Body of pancreas (tissue), 4 donors: ENCODE results near the gene PFKFB4. TPM values are rescaled to one million over a fixed set of nuclear protein-coding genes. Genes with fewer than 3 reads are reported as not detected.

Experiments used
- ATAC-seq: fragments of 150-250 bp; one replicate; pipeline ENCODE4 v1.9.1; 2016
- DNase-seq, 4 donors: peaks; one replicate each; pipeline ENCODE4 v3.0.0-alpha.2; 2019
- H3K27ac ChIP-seq, 4 donors: fragments of 200-600 bp; sonication (generic); 1 replicate in 3 of 4; 2 replicates in 1 of 4; pipeline versions ENCODE4 v1.5.1 to v1.6.1; 2016 to 2019; ENCODE audit warnings: mild to moderate bottlenecking in 1 of 4, mixed read lengths in 1 of 4, moderate library complexity in 1 of 4
- H3K27me3 ChIP-seq, 2 donors: fragments of 200-600 bp; sonication (generic); one replicate each; pipeline ENCODE4 v1.6.0; 2016; ENCODE audit warnings: mild to moderate bottlenecking in 1 of 2
- H3K36me3 ChIP-seq, 2 donors: fragments of 200-600 bp; sonication (generic); replicated peaks in 1 of 2; 2 replicates each; pipeline ENCODE4 v1.5.1; 2016; ENCODE audit warnings: low read depth in 2 of 2; ENCODE audit not compliant: insufficient read depth in 1 of 2
- H3K4me1 ChIP-seq: fragments of 200-600 bp; sonication (generic); one replicate; pipeline ENCODE4 v1.6.0; 2016
- H3K4me3 ChIP-seq, 2 donors: fragments of 200-600 bp; sonication (generic); 1 replicate in 1 of 2; 2 replicates in 1 of 2; pipeline ENCODE4 v1.5.1; 2016 to 2019
- H3K9me3 ChIP-seq, 3 donors: fragments of 200-600 bp; sonication (generic); 1 replicate in 2 of 3; 2 replicates in 1 of 3; pipeline ENCODE4 v1.5.1; 2016
- POLR2A ChIP-seq, 3 donors: fragments of 450-650 bp; IDR thresholded peaks; one replicate each; pipeline ENCODE4 v1.6.1; 2016; ENCODE audit warnings: antibody characterized with exemption in 3 of 3, mild to moderate bottlenecking in 2 of 3
- WGBS, 2 donors: methylation state at CpG; one replicate each; pipeline ENCODE4 v1.1.5; 2017; 5-methylcytosine and 5-hydroxymethylcytosine counted together
- intact Hi-C: fragments of 100-400 bp; cut with DNase I; formaldehyde crosslinking; loops from one replicate; pipeline ENCODE4 v1.15.1; 2023
- total RNA-seq, 2 donors: library from RNA; depleted of rRNA; stranded (reverse); fragments of >200 nt; gene quantifications; one replicate each; pipeline ENCODE4 v1.1.0, GENCODE V29; 2016
- TF ChIP-seq, protein P1 (sequence below), 7 experiments: fragments of 450-650 bp in 4 of 7; fragments of 200-600 bp in 3 of 7; sonication (generic) in 3 of 7; IDR thresholded peaks; one replicate each; pipeline ENCODE4 v1.5.1; 2016 to 2019; ENCODE audit warnings: antibody characterized with exemption in 7 of 7

Gene PFKFB4
- total RNA-seq, 2 donors from 2014 or later, result 8.9 to 11.4 TPM

- DNase-seq (no peak), ATAC-seq (no peak)
- Histone ChIP-seq H3K27ac (no peak overlapping the region), H3K4me1 (no peaks in the 10 kb centered on the region), H3K36me3 (no peaks in the 10 kb centered on the region), H3K9me3 (no peaks in the 10 kb centered on the region), H3K27me3 (no peaks in the 10 kb centered on the region), H3K4me3 (no peak overlapping the region)
- TF ChIP-seq, protein P1, sequence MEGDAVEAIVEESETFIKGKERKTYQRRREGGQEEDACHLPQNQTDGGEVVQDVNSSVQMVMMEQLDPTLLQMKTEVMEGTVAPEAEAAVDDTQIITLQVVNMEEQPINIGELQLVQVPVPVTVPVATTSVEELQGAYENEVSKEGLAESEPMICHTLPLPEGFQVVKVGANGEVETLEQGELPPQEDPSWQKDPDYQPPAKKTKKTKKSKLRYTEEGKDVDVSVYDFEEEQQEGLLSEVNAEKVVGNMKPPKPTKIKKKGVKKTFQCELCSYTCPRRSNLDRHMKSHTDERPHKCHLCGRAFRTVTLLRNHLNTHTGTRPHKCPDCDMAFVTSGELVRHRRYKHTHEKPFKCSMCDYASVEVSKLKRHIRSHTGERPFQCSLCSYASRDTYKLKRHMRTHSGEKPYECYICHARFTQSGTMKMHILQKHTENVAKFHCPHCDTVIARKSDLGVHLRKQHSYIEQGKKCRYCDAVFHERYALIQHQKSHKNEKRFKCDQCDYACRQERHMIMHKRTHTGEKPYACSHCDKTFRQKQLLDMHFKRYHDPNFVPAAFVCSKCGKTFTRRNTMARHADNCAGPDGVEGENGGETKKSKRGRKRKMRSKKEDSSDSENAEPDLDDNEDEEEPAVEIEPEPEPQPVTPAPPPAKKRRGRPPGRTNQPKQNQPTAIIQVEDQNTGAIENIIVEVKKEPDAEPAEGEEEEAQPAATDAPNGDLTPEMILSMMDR (IDR thresholded peaks at IDR 0.05), result no peak
- TF ChIP-seq POLR2A (IDR thresholded peaks at IDR 0.05), result no peak
- intact Hi-C loops, result no loop called here
- 60 to 70% methylated on average over 2 to 11 of the region's 11 CpGs for WGBS, 2 donors
Measured at GRCh38 chr3:48587686-48588085, 31.1 kb upstream of the PFKFB4 start.

- Histone ChIP-seq H3K4me3 (no peak overlapping the region), H3K36me3 (no peaks in the 10 kb centered on the region), H3K27ac (no peak overlapping the region), H3K9me3 (no peaks in the 10 kb centered on the region), H3K27me3 (no peaks in the 10 kb centered on the region), H3K4me1 (no peaks in the 10 kb centered on the region)
- intact Hi-C loops, result no loop called here
- no peak for DNase-seq
- no peak for TF ChIP-seq POLR2A (IDR thresholded peaks at IDR 0.05)
- TF ChIP-seq, protein P1 (IDR thresholded peaks at IDR 0.05), result no peak
- WGBS, 2 donors, result 73 to 85% methylated on average over 5 to 8 of the region's 8 CpGs
- no peak for ATAC-seq
Measured at GRCh38 chr3:48585411-48585810, 28.8 kb upstream of the PFKFB4 start.

- ATAC-seq, result no peak
- WGBS, 2 donors, result 82 to 93% methylated on average over 3 to 8 of the region's 9 CpGs
- H3K4me1 ChIP-seq, result no peaks in the 10 kb centered on the region
- H3K4me3 ChIP-seq, result no peak overlapping the region
- no peak overlapping the region for H3K27ac ChIP-seq
- no peak for TF ChIP-seq POLR2A (IDR thresholded peaks at IDR 0.05)
- TF ChIP-seq, protein P1 (IDR thresholded peaks at IDR 0.05), result no peak
- no peaks in the 10 kb centered on the region for H3K36me3 ChIP-seq
- H3K27me3 ChIP-seq, result no peaks in the 10 kb centered on the region
- no peak for DNase-seq
- intact Hi-C loops, result no loop called here
- H3K9me3 ChIP-seq, result no peaks in the 10 kb centered on the region
Measured at GRCh38 chr3:48584836-48585235, 28.2 kb upstream of the PFKFB4 start.

- no peak for DNase-seq
- intact Hi-C loops, result no loop called here
Measured at GRCh38 chr3:48581621-48582481, 25.2 kb upstream of the PFKFB4 start.

More at GRCh38 chr3:48581621-48582481, 25.2 kb upstream of the PFKFB4 start:
- Histone ChIP-seq H3K27ac (no peak overlapping the region), H3K4me1 (no peaks in the 10 kb centered on the region), H3K4me3 (no peak overlapping the region), H3K36me3 (no peaks in the 10 kb centered on the region), H3K27me3 (no peaks in the 10 kb centered on the region), H3K9me3 (no peaks in the 10 kb centered on the region)
- WGBS, 2 donors, result 85 to 88% methylated on average over 12 to 13 of the region's 14 CpGs
- no peak for ATAC-seq
- no peak for TF ChIP-seq POLR2A (IDR thresholded peaks at IDR 0.05)
- TF ChIP-seq, protein P1 (IDR thresholded peaks at IDR 0.05), result no peak
